GM19043 (cell line): Measurements from ENCODE around the gene AFTPH.
A peak's percentile ranks its signal among the peaks of the same experiment; 100 is the strongest.

ENCODE experiments used
- ATAC-seq: cut with Tn5 transposase; IDR thresholded peaks from one replicate; pipeline ENCODE4 v1.9.1; 2021; ENCODE audit warnings: low read depth; ENCODE audit not compliant: unreplicated experiment

AFTPH gene

DNA sequence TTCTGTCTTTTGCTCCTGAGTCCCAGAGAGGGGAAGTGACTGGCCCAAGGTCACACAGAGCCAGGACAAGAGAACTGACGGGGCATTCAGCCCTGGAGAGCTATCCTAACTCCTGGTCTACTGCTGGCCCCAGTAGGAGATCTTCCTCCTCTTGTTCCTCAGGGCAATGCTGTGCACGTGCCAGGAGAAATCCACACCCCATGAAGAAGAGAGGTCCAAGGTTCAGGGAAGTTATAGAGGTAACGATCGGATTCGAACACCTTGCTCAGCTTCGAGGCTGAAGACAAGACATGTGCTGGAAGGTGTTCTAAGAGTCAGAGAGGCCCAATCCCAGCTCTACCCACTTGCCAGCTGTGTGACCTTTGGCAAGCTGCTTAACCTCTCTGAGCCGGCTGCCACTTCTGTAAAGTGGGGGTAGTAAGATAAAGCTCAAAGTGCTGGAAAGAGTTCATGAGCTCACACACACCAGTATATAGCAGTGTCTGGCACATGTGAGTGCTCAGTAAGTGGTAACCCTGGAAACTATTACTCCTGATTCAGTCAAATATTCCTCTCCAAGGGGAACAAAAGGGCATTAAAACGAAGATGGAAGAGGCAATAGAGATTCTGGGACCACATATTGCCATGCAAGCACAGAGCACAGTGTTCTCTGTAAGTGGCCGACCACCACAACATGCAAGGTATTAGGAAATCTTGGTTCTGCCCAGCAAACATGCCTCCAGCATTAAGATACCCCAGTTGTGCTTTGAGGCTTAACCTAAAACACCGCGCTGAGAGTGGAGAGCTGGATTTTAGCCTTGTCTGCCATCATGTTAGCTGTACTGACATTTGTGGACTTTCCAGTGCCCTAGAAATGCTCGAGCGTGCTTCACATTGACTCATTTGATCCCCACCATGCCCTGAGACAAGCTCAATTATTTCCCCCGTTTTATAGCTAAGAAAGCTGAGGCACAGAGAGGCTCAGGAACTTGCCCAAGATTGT, 104.0 kb downstream of the AFTPH start:
- ATAC-seq = no peak

DNA sequence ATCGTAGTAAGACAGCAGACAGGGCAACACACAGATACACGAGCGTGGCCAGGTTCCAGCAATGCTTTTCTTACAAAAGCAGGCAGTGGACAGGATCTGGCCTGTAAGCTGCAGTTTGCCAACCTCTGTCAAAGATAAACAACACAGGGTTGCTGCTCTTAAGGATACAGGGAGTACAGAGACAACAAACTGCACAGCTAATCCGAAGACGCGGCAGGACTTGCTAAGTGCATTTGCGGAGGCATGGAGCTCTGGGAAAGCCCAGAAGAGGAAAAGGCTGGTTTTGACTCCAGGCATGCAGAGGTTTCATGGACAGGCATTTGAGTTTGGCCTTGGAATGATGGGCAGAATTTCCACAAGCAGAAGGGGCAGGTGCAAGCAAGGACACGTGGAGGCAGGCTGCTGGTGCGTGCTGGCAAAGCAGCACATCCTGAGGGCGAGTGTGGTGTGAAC, 105.2 kb downstream of the AFTPH start:
- no peak for ATAC-seq

DNA sequence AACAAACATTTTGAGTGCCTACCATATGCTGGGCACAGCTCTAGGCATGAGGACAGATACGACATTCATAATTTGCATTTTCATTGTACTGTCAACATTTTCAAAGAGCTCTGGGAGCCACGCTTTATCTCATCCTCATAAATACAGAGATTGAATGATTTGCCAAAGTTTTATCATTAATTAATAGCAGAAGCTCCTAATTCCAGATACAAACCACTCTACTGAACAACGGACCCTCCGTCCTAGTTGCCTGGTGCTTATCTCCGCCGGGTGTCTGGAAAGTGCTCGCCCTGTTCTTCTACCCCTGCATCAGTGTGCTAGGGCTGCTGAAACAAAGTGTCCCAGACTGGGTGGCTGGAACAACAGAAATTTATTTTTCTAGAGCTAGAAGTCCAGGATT, 105.7 kb downstream of the AFTPH start:
- ATAC-seq = no peak

DNA sequence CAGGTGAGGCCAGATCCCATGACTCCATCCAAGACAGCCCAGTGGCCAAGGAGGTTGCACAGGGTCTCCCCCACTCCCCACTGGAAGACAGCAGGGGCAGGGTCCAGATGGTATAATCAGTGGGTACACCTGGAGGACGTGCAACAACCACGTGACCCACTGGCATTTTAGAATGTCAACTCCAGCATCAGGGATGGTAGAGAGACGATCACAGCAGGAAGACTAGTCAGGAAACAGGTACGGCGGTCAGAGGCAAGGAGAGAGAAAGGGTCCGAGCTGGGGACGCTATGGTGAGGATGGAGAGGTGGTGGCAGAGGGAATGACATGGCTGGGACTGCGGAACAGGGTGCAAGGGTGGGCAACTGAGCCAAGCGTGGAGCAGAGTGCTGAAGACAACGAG, 106.6 kb downstream of the AFTPH start:
- no peak for ATAC-seq

GRCh38 chr2:64631771-64632170, 107.6 kb downstream of the AFTPH start:
- ATAC-seq = no peak

DNA sequence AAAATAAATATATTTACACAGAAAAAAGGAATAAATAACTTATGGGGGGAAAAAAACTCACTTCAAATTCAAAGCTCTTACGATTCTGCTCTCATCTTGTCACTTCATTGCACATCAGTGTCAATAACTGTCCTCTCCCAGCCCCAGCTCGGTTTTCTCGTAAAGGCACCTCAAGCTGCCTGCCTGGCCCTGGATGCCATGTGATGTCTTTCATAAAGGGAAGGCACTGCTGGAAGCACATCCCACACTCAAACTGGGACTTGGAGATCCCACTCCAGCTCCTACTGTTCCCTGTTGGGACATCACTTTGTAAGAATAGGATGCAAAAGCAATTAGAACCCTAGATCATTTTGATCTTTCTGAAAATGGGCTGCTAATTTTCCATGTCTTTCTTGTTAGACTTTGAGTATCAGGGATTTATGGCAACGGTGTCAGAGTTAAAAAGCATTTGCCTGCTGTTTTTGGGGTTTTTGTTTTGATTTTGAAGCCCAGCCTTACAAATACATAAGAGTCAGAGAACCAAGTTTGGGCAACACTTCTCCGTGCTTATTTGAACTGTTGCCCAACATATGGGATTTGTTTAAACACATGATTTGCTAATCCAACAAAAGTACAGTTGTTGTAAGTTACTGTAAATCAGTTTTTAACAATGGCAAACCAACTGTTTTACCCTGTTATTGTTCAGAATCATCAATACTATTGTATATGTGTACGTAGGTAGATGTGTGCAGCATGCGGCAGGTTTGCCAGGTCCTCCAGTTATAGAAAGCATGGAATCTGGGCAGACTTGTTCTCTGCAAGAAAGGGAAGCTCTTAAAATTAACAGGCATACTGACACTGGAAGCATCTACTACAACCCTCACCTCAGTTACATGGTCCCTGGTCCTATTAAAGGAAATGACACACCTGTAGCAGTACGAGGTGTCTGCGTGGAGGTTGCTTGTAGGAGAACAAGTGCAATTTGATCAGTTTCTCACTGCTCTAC, 109.0 kb downstream of the AFTPH start:
- no peak for ATAC-seq

- ATAC-seq = no peak
Measured at GRCh38 chr2:64634345-64635267, 110.5 kb downstream of the AFTPH start.

DNA sequence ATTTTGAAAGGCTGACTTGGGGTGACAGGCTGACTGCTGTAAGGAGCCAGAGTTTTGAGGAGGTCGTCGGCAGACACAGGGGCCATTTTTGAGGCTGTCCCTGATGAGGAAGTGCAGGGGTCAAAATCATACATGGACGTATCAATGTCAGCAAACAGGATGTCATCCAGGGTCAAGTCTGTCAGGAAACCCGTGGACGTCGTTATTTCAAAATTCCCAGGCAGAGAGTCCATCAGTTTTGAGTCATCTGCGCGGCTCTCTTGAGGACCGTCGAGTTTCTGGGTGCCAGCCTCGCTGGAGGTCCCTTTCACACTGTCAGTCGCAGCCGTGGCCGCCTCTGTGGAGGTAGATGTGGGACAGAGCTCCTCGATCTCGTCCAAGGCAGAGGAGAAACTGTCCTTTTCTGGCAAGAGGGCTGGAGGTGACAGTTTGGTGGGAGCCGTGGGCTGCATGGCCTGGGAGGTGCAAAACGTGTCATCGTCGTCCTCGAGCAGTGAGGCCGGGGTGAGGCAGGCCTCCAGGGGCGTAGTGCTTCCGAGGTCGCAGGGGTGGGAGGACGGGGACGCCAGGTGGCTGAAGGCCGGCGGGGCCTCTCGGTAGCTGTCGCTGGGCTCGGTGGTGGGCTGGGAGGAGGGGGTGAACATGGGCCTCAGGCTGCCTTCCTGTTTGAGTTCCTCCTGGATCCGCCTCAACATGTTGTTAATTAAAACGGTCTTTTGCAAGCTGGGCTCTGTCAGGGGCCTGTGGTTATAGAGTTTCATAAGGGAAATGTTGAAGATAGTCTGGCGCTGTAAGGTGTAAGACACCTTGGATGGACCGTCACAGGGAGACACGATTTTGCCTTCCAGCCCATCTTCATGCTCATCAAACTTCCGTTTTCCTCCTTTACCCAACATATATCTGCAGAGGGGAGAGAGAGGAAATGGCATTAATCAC, 112.1 kb downstream of the AFTPH start:
- peak; percentile 69 for ATAC-seq

- ATAC-seq = peak; percentile 49
Measured at GRCh38 chr2:64637000-64637635, 113.0 kb downstream of the AFTPH start.

DNA sequence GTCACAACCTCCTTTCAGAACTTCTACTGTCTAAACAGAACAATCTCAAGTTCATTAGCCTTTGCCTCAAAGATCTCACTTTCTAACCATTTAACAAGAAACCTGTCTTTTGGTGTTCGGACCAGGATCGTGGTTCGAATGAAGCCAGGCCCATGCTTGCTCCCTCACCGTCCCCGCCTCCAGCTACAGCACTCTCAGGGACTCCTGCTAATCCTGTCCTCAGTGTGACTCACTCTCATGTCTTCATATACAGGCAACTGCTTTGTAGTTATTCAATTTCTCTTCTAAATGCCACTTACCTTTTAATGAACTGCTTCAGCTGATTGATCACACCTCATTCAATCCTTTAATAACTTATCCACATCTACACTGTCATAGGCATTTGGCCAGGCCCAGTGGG, 113.8 kb downstream of the AFTPH start:
- ATAC-seq = no peak

GRCh38 chr2:64638502-64639120, 114.5 kb downstream of the AFTPH start:
- no peak for ATAC-seq

DNA sequence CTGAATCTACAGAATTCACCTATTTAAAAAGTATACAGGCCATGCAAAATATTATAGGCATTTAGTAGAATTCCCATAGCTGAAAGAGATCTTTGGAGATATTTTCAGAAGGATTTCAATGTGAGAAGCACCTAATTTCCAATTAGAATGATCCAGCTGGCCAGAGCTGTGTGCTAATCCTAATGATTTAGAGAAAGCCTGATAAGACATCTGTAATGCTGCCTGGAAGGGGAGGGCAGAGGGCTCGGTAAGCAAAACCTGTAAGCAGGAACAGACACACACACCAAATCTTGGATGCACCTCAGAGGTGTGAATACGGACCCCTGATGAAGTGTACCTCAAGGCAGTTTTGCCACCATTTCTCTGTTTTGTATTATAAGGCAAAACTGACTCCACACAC, 115.6 kb downstream of the AFTPH start:
- ATAC-seq = no peak

GRCh38 chr2:64640153-64641044, 116.3 kb downstream of the AFTPH start:
- ATAC-seq = no peak

GRCh38 chr2:64641599-64641998, 117.5 kb downstream of the AFTPH start:
- ATAC-seq = no peak
